ENCODE measurements around the gene KRT28.

GRCh38 chr17:40830085-40830776 lies 30.5 kb upstream of the KRT28 start:
- TF ChIP-seq, protein P1, sequence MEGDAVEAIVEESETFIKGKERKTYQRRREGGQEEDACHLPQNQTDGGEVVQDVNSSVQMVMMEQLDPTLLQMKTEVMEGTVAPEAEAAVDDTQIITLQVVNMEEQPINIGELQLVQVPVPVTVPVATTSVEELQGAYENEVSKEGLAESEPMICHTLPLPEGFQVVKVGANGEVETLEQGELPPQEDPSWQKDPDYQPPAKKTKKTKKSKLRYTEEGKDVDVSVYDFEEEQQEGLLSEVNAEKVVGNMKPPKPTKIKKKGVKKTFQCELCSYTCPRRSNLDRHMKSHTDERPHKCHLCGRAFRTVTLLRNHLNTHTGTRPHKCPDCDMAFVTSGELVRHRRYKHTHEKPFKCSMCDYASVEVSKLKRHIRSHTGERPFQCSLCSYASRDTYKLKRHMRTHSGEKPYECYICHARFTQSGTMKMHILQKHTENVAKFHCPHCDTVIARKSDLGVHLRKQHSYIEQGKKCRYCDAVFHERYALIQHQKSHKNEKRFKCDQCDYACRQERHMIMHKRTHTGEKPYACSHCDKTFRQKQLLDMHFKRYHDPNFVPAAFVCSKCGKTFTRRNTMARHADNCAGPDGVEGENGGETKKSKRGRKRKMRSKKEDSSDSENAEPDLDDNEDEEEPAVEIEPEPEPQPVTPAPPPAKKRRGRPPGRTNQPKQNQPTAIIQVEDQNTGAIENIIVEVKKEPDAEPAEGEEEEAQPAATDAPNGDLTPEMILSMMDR (IDR thresholded peaks at IDR 0.05), result no peak
- TF ChIP-seq POLR2A (IDR thresholded peaks at IDR 0.05), result no peak
